Gastrocnemius medialis (tissue), 4 donors: ENCODE data around the gene AP3B1.

ENCODE experiments used
- POLR2A ChIP-seq, 2 donors: fragments of 450-650 bp; IDR thresholded peaks; one replicate each; pipeline ENCODE4 v1.6.1; 2017; ENCODE audit warnings: antibody characterized with exemption in 2 of 2, mild to moderate bottlenecking in 2 of 2, moderate library complexity in 2 of 2
- TF ChIP-seq, protein P1 (sequence below), 5 experiments: fragments of 450-650 bp in 3 of 5; fragments of 200-600 bp in 2 of 5; sonication (generic) in 2 of 5; IDR thresholded peaks in 4 of 5; conservative IDR thresholded peaks in 1 of 5; 1 replicate in 4 of 5; 2 replicates in 1 of 5; pipeline ENCODE4 v1.5.1; 2016 to 2019; ENCODE audit warnings: antibody characterized with exemption in 5 of 5, mild to moderate bottlenecking in 3 of 5, moderate library complexity in 3 of 5

DNA sequence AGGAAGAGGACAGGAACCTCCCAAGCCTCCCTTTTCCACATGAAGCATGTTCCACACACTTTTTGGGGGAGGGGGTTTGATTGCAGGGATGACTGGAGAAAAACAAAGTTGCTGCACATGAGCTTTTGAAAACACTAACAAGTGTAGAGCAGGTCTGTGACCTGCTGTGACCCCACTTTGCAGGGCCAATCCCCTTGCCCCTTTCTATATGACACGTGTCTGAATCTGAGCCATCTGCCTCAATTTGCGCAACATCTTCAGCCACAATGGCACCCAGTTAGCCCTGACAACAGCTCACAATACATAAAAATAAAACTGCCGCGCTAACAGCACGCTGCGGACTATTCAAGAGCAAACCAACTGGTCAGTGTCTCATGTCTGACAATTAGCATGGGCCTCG lies 290.6 kb downstream of the AP3B1 start:
- no peak for TF ChIP-seq POLR2A (IDR thresholded peaks at IDR 0.05)
- TF ChIP-seq, protein P1, sequence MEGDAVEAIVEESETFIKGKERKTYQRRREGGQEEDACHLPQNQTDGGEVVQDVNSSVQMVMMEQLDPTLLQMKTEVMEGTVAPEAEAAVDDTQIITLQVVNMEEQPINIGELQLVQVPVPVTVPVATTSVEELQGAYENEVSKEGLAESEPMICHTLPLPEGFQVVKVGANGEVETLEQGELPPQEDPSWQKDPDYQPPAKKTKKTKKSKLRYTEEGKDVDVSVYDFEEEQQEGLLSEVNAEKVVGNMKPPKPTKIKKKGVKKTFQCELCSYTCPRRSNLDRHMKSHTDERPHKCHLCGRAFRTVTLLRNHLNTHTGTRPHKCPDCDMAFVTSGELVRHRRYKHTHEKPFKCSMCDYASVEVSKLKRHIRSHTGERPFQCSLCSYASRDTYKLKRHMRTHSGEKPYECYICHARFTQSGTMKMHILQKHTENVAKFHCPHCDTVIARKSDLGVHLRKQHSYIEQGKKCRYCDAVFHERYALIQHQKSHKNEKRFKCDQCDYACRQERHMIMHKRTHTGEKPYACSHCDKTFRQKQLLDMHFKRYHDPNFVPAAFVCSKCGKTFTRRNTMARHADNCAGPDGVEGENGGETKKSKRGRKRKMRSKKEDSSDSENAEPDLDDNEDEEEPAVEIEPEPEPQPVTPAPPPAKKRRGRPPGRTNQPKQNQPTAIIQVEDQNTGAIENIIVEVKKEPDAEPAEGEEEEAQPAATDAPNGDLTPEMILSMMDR (IDR thresholded peaks at IDR 0.05 in 4 of 5, conservative IDR thresholded peaks at IDR 0.05 in 1 of 5) = no peak
